Naive B cell (primary cell): ENCODE results near the gene AZU1. TPM values are rescaled to one million over a fixed set of nuclear protein-coding genes. Genes with fewer than 3 reads are reported as not detected.

Experiments used
- ATAC-seq, 2 donors: fragments of 150-1000 bp; cut with Tn5 transposase; 2 replicates each; pipeline ENCODE4 v1.10.0; 2021; ENCODE audit warnings: low read depth in 2 of 2, mild to moderate bottlenecking in 2 of 2, moderate library complexity in 2 of 2
- DNase-seq: peaks from one replicate; pipeline ENCODE4 v3.0.0; 2022
- H3K27ac Mint-ChIP-seq, 6 donors: one replicate each; pipeline ENCODE4 v1.8.0; 2020 to 2022; ENCODE audit warnings: mild to moderate bottlenecking in 6 of 6, mixed read lengths in 6 of 6, moderate library complexity in 5 of 6, inconsistent platforms in 2 of 6
- H3K27me3 Mint-ChIP-seq, 3 donors: one replicate each; pipeline ENCODE4 v1.8.0; 2021 to 2022; ENCODE audit warnings: mixed read lengths in 3 of 3, mild to moderate bottlenecking in 1 of 3
- H3K36me3 Mint-ChIP-seq, 2 donors: one replicate each; pipeline ENCODE4 v1.8.0; 2020 to 2022; ENCODE audit warnings: mixed read lengths in 2 of 2, inconsistent platforms in 1 of 2, mild to moderate bottlenecking in 1 of 2
- H3K4me1 Mint-ChIP-seq, 3 donors: one replicate each; pipeline ENCODE4 v1.8.0; 2020 to 2022; ENCODE audit warnings: mixed read lengths in 3 of 3, inconsistent platforms in 1 of 3, mild to moderate bottlenecking in 1 of 3, moderate library complexity in 1 of 3
- H3K4me3 Mint-ChIP-seq, 8 donors: one replicate each; pipeline ENCODE4 v1.8.0; 2020 to 2022; ENCODE audit warnings: mild to moderate bottlenecking in 8 of 8, mixed read lengths in 8 of 8, moderate library complexity in 8 of 8, inconsistent platforms in 2 of 8
- H3K9me3 Mint-ChIP-seq, 7 donors: one replicate each; pipeline ENCODE4 v1.8.0; 2020 to 2022; ENCODE audit warnings: mixed read lengths in 7 of 7, mild to moderate bottlenecking in 5 of 7, inconsistent platforms in 2 of 7, moderate library complexity in 1 of 7
- polyA plus RNA-seq, 6 donors: library from polyadenylated mRNA; unstranded; fragments of 300-500 nt; fragmentation: Illumina TruSeq; gene quantifications; one replicate each; pipeline ENCODE4 v1.2.3, GENCODE V29; 2021; ENCODE audit warnings: low read depth in 6 of 6

AZU1 gene
- polyA plus RNA-seq, 6 donors from 2014 or later = not detected

GRCh38 chr19:866769-867300, 39.2 kb downstream of the AZU1 start:
- no peak overlapping the region for H3K27ac Mint-ChIP-seq
- H3K9me3 Mint-ChIP-seq = peaks cover 0 to 4% (median 0%) of the 10 kb centered on the region in 7 donors
- H3K4me3 Mint-ChIP-seq = no peak overlapping the region
- H3K36me3 Mint-ChIP-seq = peaks cover 0 to 15% of the 10 kb centered on the region in 2 donors
- peaks cover 0 to 10% (median 6%) of the 10 kb centered on the region in 3 donors for H3K27me3 Mint-ChIP-seq
- ATAC-seq = no peak
- peaks cover 15 to 31% (median 23%) of the 10 kb centered on the region in 3 donors for H3K4me1 Mint-ChIP-seq
- no peak for DNase-seq

- no peak overlapping the region for H3K27ac Mint-ChIP-seq
- H3K9me3 Mint-ChIP-seq = peaks cover 0 to 4% (median 0%) of the 10 kb centered on the region in 7 donors
- peaks cover 0 to 10% (median 6%) of the 10 kb centered on the region in 3 donors for H3K27me3 Mint-ChIP-seq
- peaks cover 0 to 15% of the 10 kb centered on the region in 2 donors for H3K36me3 Mint-ChIP-seq
- peaks cover 15 to 30% (median 28%) of the 10 kb centered on the region in 3 donors for H3K4me1 Mint-ChIP-seq
- no peak overlapping the region for H3K4me3 Mint-ChIP-seq
- DNase-seq = no peak
- ATAC-seq = no peak
These were observed 39.7 kb downstream of the AZU1 start for GRCh38 chr19:867301-867793.

GRCh38 chr19:867855-868457, 40.3 kb downstream of the AZU1 start:
- no peak overlapping the region for H3K4me3 Mint-ChIP-seq
- peaks cover 0 to 5% (median under 1%) of the 10 kb centered on the region in 3 donors for H3K27me3 Mint-ChIP-seq
- H3K27ac Mint-ChIP-seq = no peak overlapping the region
- peaks cover 0 to 15% of the 10 kb centered on the region in 2 donors for H3K36me3 Mint-ChIP-seq
- no peaks in the 10 kb centered on the region for H3K9me3 Mint-ChIP-seq
- H3K4me1 Mint-ChIP-seq = peaks cover 9 to 31% (median 26%) of the 10 kb centered on the region in 3 donors
- ATAC-seq (no peak), DNase-seq (no peak)

- no peak for DNase-seq
- Mint-ChIP-seq H3K27me3 (peaks cover 0 to 3% (median 0%) of the 10 kb centered on the region in 3 donors), H3K36me3 (peaks cover 0 to 15% of the 10 kb centered on the region in 2 donors), H3K4me3 (no peak overlapping the region), H3K4me1 (peaks cover 8 to 25% (median 19%) of the 10 kb centered on the region in 3 donors), H3K27ac (no peak overlapping the region), H3K9me3 (no peaks in the 10 kb centered on the region)
- no peak for ATAC-seq
These were observed 41.0 kb downstream of the AZU1 start for GRCh38 chr19:868458-869244.

- Mint-ChIP-seq H3K27ac (peak overlapping the region in 2 of 6 donors; percentile 50 to 96), H3K27me3 (no peaks in the 10 kb centered on the region), H3K36me3 (peaks cover 0 to 15% of the 10 kb centered on the region in 2 donors), H3K4me3 (peak overlapping the region in 1 of 8 donors; percentile 38), H3K9me3 (no peaks in the 10 kb centered on the region), H3K4me1 (peaks cover 4 to 19% (median 16%) of the 10 kb centered on the region in 3 donors)
- ATAC-seq (no peak), DNase-seq (no peak)
These were observed 41.9 kb downstream of the AZU1 start for GRCh38 chr19:869245-870177.

- peaks cover 4 to 16% (median 15%) of the 10 kb centered on the region in 3 donors for H3K4me1 Mint-ChIP-seq
- peaks cover 0 to 15% of the 10 kb centered on the region in 2 donors for H3K36me3 Mint-ChIP-seq
- peak overlapping the region in 3 of 8 donors; percentile 38 to 61 (median 48) for H3K4me3 Mint-ChIP-seq
These were observed 42.7 kb downstream of the AZU1 start for GRCh38 chr19:870314-870713.

GRCh38 chr19:870963-871401, 43.3 kb downstream of the AZU1 start:
- H3K27ac Mint-ChIP-seq = peak overlapping the region in 2 of 6 donors; percentile 82 to 99

More at GRCh38 chr19:870314-870713, 42.7 kb downstream of the AZU1 start:
- peak overlapping the region in 3 of 6 donors; percentile 50 to 96 (median 53) for H3K27ac Mint-ChIP-seq
- DNase-seq (no peak), ATAC-seq (no peak)
- no peaks in the 10 kb centered on the region for H3K9me3 Mint-ChIP-seq
- no peaks in the 10 kb centered on the region for H3K27me3 Mint-ChIP-seq

GRCh38 chr19:871446-872265, 44.0 kb downstream of the AZU1 start:
- Mint-ChIP-seq H3K4me1 (peaks cover 4 to 16% (median 13%) of the 10 kb centered on the region in 3 donors), H3K27me3 (no peaks in the 10 kb centered on the region), H3K27ac (peak overlapping the region; percentile 38 to 99 (median 82)), H3K36me3 (peaks cover 0 to 15% of the 10 kb centered on the region in 2 donors), H3K9me3 (no peaks in the 10 kb centered on the region), H3K4me3 (peak overlapping the region in 4 of 8 donors; percentile 45 to 79 (median 66))
- no peak for ATAC-seq
- DNase-seq = no peak

More at GRCh38 chr19:870963-871401, 43.3 kb downstream of the AZU1 start:
- no peaks in the 10 kb centered on the region for H3K9me3 Mint-ChIP-seq
- peak overlapping the region in 1 of 8 donors; percentile 22 for H3K4me3 Mint-ChIP-seq
- H3K4me1 Mint-ChIP-seq = peaks cover 4 to 16% (median 13%) of the 10 kb centered on the region in 3 donors
- no peaks in the 10 kb centered on the region for H3K27me3 Mint-ChIP-seq
- no peak for DNase-seq
- peaks cover 0 to 15% of the 10 kb centered on the region in 2 donors for H3K36me3 Mint-ChIP-seq
- no peak for ATAC-seq

GRCh38 chr19:872266-872951, 44.8 kb downstream of the AZU1 start:
- H3K9me3 Mint-ChIP-seq = no peaks in the 10 kb centered on the region
- DNase-seq (no peak), ATAC-seq (peak; percentile 75 to 76)
- H3K4me3 Mint-ChIP-seq = peak overlapping the region in 6 of 8 donors; percentile 44 to 79 (median 75)
- peaks cover 0 to 12% of the 10 kb centered on the region in 2 donors for H3K36me3 Mint-ChIP-seq
- no peaks in the 10 kb centered on the region for H3K27me3 Mint-ChIP-seq
- peaks cover 2 to 13% (median 13%) of the 10 kb centered on the region in 3 donors for H3K4me1 Mint-ChIP-seq
- peak overlapping the region in 5 of 6 donors; percentile 82 to 95 (median 90) for H3K27ac Mint-ChIP-seq

- no peaks in the 10 kb centered on the region for H3K27me3 Mint-ChIP-seq
- H3K4me3 Mint-ChIP-seq = peak overlapping the region in 5 of 8 donors; percentile 49 to 74 (median 59)
- H3K4me1 Mint-ChIP-seq = peaks cover 0 to 13% (median 9%) of the 10 kb centered on the region in 3 donors
- DNase-seq (no peak), ATAC-seq (peak; percentile 79 to 85)
- no peaks in the 10 kb centered on the region for H3K9me3 Mint-ChIP-seq
- H3K36me3 Mint-ChIP-seq = peaks cover 0 to 9% of the 10 kb centered on the region in 2 donors
- H3K27ac Mint-ChIP-seq = peak overlapping the region in 1 of 6 donors; percentile 82
These were observed 45.4 kb downstream of the AZU1 start for GRCh38 chr19:873084-873483.

GRCh38 chr19:873561-874041, 46.0 kb downstream of the AZU1 start:
- no peak overlapping the region for H3K4me3 Mint-ChIP-seq
- ATAC-seq = no peak
- H3K9me3 Mint-ChIP-seq = no peaks in the 10 kb centered on the region
- H3K27me3 Mint-ChIP-seq = no peaks in the 10 kb centered on the region
- peaks cover 0 to 13% (median 9%) of the 10 kb centered on the region in 3 donors for H3K4me1 Mint-ChIP-seq
- H3K36me3 Mint-ChIP-seq = peaks cover 0 to 9% of the 10 kb centered on the region in 2 donors
- H3K27ac Mint-ChIP-seq = no peak overlapping the region
- no peak for DNase-seq
